ENCODE data around the gene BRINP1.

BRINP1 gene

GRCh38 chr9:119273984-119274665 is 95.1 kb downstream of the BRINP1 start:
- no peak for DNase-seq

- no peak for DNase-seq
Observed at GRCh38 chr9:119273325-119273904, 95.8 kb downstream of the BRINP1 start.

GRCh38 chr9:119272500-119273211 is 96.6 kb downstream of the BRINP1 start:
- DNase-seq: no peak

- no peak for DNase-seq
Observed at GRCh38 chr9:119268985-119269384, 100.2 kb downstream of the BRINP1 start.

- DNase-seq: no peak
Observed at GRCh38 chr9:119264165-119264564, 105.1 kb downstream of the BRINP1 start.

- no peak for DNase-seq
Observed at GRCh38 chr9:119257592-119257991, 111.6 kb downstream of the BRINP1 start.

DNA sequence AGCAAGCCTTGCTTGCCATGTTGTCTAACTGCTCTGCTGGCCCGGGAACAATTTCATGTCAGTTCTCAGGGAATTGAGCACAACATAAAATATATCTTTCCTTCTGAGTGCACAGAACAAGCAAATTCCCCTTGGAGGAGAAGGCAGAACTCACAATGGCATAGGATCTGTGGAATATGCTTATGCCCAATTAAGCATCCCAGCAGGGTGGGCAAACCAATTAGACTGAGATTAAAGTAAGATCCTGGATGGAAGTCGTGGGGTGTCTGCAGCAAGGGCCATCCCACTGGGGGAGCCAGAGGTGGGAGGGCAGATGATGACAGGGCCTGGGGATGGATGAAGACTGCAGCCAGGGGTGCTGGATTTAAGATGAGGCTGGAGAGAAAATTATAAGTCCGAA is 114.1 kb downstream of the BRINP1 start:
- DNase-seq: no peak

GRCh38 chr9:119252671-119253299 is 116.5 kb downstream of the BRINP1 start:
- no peak for DNase-seq

DNA sequence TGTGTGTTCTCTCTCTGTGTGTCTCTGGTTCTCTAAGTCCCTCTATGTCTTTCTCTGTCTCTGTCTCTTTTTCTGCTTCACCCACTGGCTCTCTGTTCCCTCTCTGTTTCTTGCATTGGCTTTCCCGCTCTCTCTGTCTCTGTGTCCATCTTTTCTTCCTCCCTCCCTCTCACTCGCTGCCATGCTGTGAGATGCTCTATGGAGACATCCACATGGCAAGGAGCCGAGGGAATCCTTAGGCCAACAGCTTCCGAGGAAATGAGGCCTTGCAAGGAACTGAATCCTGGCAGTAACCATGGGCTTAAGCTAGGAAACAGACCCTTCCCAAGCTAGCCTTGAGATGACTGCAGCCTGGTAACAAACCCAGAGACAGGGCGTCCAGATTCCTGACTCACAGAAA is 117.3 kb downstream of the BRINP1 start:
- no peak for DNase-seq

GRCh38 chr9:119250730-119251129 is 118.5 kb downstream of the BRINP1 start:
- no peak for DNase-seq

DNA sequence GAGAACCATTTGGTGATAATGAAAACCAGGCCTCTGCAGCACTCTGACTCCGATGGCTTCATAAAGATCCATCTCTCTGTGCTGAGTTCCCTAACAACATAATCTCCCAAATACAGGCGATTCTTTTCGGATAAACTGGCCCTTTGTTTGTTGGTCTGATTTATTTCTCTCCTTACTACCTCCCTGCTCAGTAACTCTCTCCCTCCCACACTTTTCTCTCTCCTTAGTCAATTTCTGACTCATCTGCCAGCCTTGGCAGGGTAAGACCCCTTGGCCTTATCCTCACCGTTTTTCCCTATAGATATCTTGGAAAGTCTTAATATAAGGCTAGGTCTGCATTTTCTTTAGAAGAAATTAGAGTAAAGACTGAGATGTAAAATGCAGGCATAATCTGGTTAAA is 128.7 kb downstream of the BRINP1 start:
- no peak for DNase-seq

- DNase-seq: no peak
Observed at GRCh38 chr9:119234636-119235035, 134.6 kb downstream of the BRINP1 start.

DNA sequence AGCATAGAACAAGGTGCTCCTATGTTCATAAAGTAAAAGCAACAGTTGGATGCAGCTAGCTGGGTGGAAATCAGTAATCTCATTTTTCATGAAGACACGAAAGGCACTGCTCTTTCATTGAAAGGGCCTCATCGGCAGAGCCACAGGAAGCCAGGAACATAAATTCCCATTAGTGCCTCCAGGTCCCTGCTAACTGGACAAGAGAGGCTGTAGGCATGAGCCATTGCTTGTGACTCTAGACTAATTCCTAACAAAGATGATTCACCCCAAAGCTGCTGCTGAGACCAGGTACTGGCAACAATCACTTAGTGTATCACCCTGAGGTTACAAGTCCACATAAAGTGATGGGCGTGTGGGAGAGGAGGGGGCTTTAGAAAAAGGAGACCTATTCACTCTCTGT is 141.8 kb downstream of the BRINP1 start:
- no peak for DNase-seq

- no peak for DNase-seq
Observed at GRCh38 chr9:119224431-119224830, 144.8 kb downstream of the BRINP1 start.

- no peak for DNase-seq
Observed at GRCh38 chr9:119221276-119221675, 148.0 kb downstream of the BRINP1 start.

- DNase-seq: no peak
Observed at GRCh38 chr9:119218293-119218692, 150.9 kb downstream of the BRINP1 start.

DNA sequence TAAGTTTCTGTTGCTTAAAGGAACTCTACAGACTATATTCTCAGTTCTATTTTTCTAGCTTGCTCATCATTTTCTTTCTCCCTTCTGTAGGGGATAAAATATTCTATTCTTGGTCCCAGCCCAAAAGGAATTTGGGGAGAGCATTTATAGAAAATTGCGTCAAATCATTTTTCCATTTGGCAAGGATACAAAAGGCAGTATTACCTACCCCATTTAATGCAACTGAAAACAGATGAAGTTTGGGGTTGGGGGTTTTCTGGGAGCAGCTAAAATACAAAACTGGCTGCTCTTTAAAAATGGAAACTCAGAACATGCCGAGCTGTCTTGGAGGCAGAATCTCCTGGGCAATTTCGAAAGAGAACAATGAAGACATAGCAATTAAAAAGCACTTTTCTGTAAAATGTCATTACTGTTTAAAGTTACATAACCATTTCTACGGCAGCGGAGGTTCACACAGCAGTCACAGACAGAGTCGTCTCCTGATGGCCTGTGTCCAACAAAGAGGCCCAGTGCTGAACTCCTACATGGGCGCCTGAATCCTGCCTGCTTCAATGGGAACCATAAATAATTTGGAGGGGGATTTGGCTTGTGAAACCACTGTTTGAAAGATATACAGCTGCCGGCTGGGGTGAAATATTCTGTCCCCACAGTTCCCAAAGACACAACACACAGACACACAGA is 152.4 kb downstream of the BRINP1 start:
- DNase-seq: no peak

- DNase-seq: no peak
Observed at GRCh38 chr9:119215651-119216050, 153.6 kb downstream of the BRINP1 start.

- no peak for DNase-seq
Observed at GRCh38 chr9:119213471-119213870, 155.8 kb downstream of the BRINP1 start.

GRCh38 chr9:119197893-119198607 is 171.2 kb downstream of the BRINP1 start:
- DNase-seq: no peak

GRCh38 chr9:119195521-119195920 is 173.7 kb downstream of the BRINP1 start:
- no peak for DNase-seq

DNA sequence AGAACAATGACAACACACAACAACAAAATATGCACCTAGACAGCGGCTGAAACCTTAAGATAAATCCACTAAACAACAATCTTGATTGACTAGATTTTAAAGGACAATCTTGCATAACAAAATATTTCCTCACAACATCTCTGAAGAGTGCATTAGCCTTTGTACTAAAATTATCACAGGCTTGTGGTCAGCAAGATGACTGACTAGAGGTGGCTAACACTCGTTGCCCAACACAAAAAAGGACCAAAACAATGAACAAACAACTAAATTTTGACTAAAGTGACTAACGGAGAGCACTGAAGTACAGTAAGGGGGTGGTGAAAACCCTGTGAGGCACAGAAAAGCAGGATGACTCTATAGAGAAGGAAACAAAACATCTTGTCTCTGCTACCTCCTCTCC is 183.9 kb downstream of the BRINP1 start:
- no peak for DNase-seq
